ENCODE results near the gene SLC22A7. TPM values are rescaled to one million over a fixed set of nuclear protein-coding genes. Genes with fewer than 3 reads are reported as not detected.

SLC22A7 gene
- total and polyA plus RNA-seq, 2 experiments from 2014 or later = 0.31 TPM; not detected in 1

Small RNA genes within 50 kb of the gene (small RNA-seq; reads per million reads assigned to genes)
- not detected for gene RPL12P47 (ENCODE audit: low replicate concordance)

Other genes starting within 250 kb of the SLC22A7 start
- 9.7 and 13.2 TPM in 2 replicates for gene CUL7, start 244.4 kb upstream of the SLC22A7 start, total RNA-seq (2014; rRNA removed; shearing (Covaris generic))
- 2.8 and 3.4 TPM in 2 replicates for gene CUL7, start 244.4 kb upstream of the SLC22A7 start, polyA plus RNA-seq (2016; fragmentation: Nextera tagmentation; extraction: Ambion mirVana)
- gene MRPL2, start 238.8 kb upstream of the SLC22A7 start, total RNA-seq (2014; rRNA removed; shearing (Covaris generic)) = 32.3 and 40.4 TPM in 2 replicates
- gene MRPL2, start 238.8 kb upstream of the SLC22A7 start, polyA plus RNA-seq (2016; fragmentation: Nextera tagmentation; extraction: Ambion mirVana) = 127 and 128 TPM in 2 replicates
- 17.4 and 22.4 TPM in 2 replicates for gene KLC4, start 238.6 kb upstream of the SLC22A7 start, total RNA-seq (2014; rRNA removed; shearing (Covaris generic))
- gene KLC4, start 238.6 kb upstream of the SLC22A7 start, polyA plus RNA-seq (2016; fragmentation: Nextera tagmentation; extraction: Ambion mirVana) = 14.9 and 16.6 TPM in 2 replicates
- gene PTK7, start 221.9 kb upstream of the SLC22A7 start, total RNA-seq (2014; rRNA removed; shearing (Covaris generic)) = 121 and 147 TPM in 2 replicates
- 46.1 and 52.2 TPM in 2 replicates for gene PTK7, start 221.9 kb upstream of the SLC22A7 start, polyA plus RNA-seq (2016; fragmentation: Nextera tagmentation; extraction: Ambion mirVana)
- 49.7 and 54.9 TPM in 2 replicates for gene SRF, start 127.0 kb upstream of the SLC22A7 start, total RNA-seq (2014; rRNA removed; shearing (Covaris generic))
- gene SRF, start 127.0 kb upstream of the SLC22A7 start, polyA plus RNA-seq (2016; fragmentation: Nextera tagmentation; extraction: Ambion mirVana) = 9.9 and 13.4 TPM in 2 replicates
- 11.3 and 14.2 TPM in 2 replicates for gene CUL9, start 116.1 kb upstream of the SLC22A7 start, total RNA-seq (2014; rRNA removed; shearing (Covaris generic))
- 2.6 and 4.9 TPM in 2 replicates for gene CUL9, start 116.1 kb upstream of the SLC22A7 start, polyA plus RNA-seq (2016; fragmentation: Nextera tagmentation; extraction: Ambion mirVana)
- 18.0 and 29.2 TPM in 2 replicates for gene DNPH1, start 68.8 kb upstream of the SLC22A7 start, total RNA-seq (2014; rRNA removed; shearing (Covaris generic))
- 43.4 and 50.0 TPM in 2 replicates for gene DNPH1, start 68.8 kb upstream of the SLC22A7 start, polyA plus RNA-seq (2016; fragmentation: Nextera tagmentation; extraction: Ambion mirVana)
- 1.1 and 1.2 TPM in 2 replicates for gene TTBK1, start 54.8 kb upstream of the SLC22A7 start, total RNA-seq (2014; rRNA removed; shearing (Covaris generic))
- 0.14 and 0.29 TPM in 2 replicates for gene TTBK1, start 54.8 kb upstream of the SLC22A7 start, polyA plus RNA-seq (2016; fragmentation: Nextera tagmentation; extraction: Ambion mirVana)
- 18.8 and 22.0 TPM in 2 replicates for gene CRIP3, start 10.6 kb downstream of the SLC22A7 start, total RNA-seq (2014; rRNA removed; shearing (Covaris generic))
- gene CRIP3, start 10.6 kb downstream of the SLC22A7 start, polyA plus RNA-seq (2016; fragmentation: Nextera tagmentation; extraction: Ambion mirVana) = 36.0 and 39.9 TPM in 2 replicates
- gene ZNF318, start 71.4 kb downstream of the SLC22A7 start, total RNA-seq (2014; rRNA removed; shearing (Covaris generic)) = 13.4 and 19.5 TPM in 2 replicates
- gene ZNF318, start 71.4 kb downstream of the SLC22A7 start, polyA plus RNA-seq (2016; fragmentation: Nextera tagmentation; extraction: Ambion mirVana) = 8.7 and 10.5 TPM in 2 replicates
- 16.7 and 16.9 TPM in 2 replicates for gene ABCC10, start 129.3 kb downstream of the SLC22A7 start, total RNA-seq (2014; rRNA removed; shearing (Covaris generic))
- 17.5 and 18.9 TPM in 2 replicates for gene ABCC10, start 129.3 kb downstream of the SLC22A7 start, polyA plus RNA-seq (2016; fragmentation: Nextera tagmentation; extraction: Ambion mirVana)
- 0.16 and 0.21 TPM in 2 replicates for gene DLK2, start 157.3 kb downstream of the SLC22A7 start, total RNA-seq (2014; rRNA removed; shearing (Covaris generic))
- 0.47 and 0.57 TPM in 2 replicates for gene DLK2, start 157.3 kb downstream of the SLC22A7 start, polyA plus RNA-seq (2016; fragmentation: Nextera tagmentation; extraction: Ambion mirVana)
- 33.3 and 34.3 TPM in 2 replicates for gene TJAP1, start 179.3 kb downstream of the SLC22A7 start, total RNA-seq (2014; rRNA removed; shearing (Covaris generic))
- 16.9 and 17.6 TPM in 2 replicates for gene TJAP1, start 179.3 kb downstream of the SLC22A7 start, polyA plus RNA-seq (2016; fragmentation: Nextera tagmentation; extraction: Ambion mirVana)
- 0.08 and 0.59 TPM in 2 replicates for gene LRRC73, start 212.1 kb downstream of the SLC22A7 start, total RNA-seq (2014; rRNA removed; shearing (Covaris generic))
- gene LRRC73, start 212.1 kb downstream of the SLC22A7 start, polyA plus RNA-seq (2016; fragmentation: Nextera tagmentation; extraction: Ambion mirVana) = 0.26 TPM in 1 of 2 replicates, not detected in the other
- gene YIPF3, start 218.7 kb downstream of the SLC22A7 start, total RNA-seq (2014; rRNA removed; shearing (Covaris generic)) = 94.3 and 119 TPM in 2 replicates
- 60.6 and 64.4 TPM in 2 replicates for gene YIPF3, start 218.7 kb downstream of the SLC22A7 start, polyA plus RNA-seq (2016; fragmentation: Nextera tagmentation; extraction: Ambion mirVana)
- gene POLR1C, start 218.8 kb downstream of the SLC22A7 start, total RNA-seq (2014; rRNA removed; shearing (Covaris generic)) = 18.1 and 26.6 TPM in 2 replicates
- 47.0 and 48.9 TPM in 2 replicates for gene POLR1C, start 218.8 kb downstream of the SLC22A7 start, polyA plus RNA-seq (2016; fragmentation: Nextera tagmentation; extraction: Ambion mirVana)